Measurements from ENCODE around the gene TMTC1. TPM values are rescaled to one million over a fixed set of nuclear protein-coding genes. Genes with fewer than 3 reads are reported as not detected.

TMTC1 gene
- total RNA-seq, 1 donor from 2014 or later, result 24.8 TPM

- Histone ChIP-seq H3K9me3 (no peaks in the 10 kb centered on the region), H3K36me3 (no peaks in the 10 kb centered on the region), H3K27ac (no peak overlapping the region), H3K27me3 (ENCODE audit: low read depth) (no peaks in the 10 kb centered on the region), H3K4me3 (no peak overlapping the region), H3K4me1 (no peaks in the 10 kb centered on the region)
- no peak for TF ChIP-seq CTCF (IDR thresholded peaks at IDR 0.05)
- DNase-seq, result no peak
- no peak for ATAC-seq
- intact Hi-C loops (cut with DNase I), result no loop called here
Observed at GRCh38 chr12:29622251-29622650, 161.5 kb downstream of the TMTC1 start.

DNA sequence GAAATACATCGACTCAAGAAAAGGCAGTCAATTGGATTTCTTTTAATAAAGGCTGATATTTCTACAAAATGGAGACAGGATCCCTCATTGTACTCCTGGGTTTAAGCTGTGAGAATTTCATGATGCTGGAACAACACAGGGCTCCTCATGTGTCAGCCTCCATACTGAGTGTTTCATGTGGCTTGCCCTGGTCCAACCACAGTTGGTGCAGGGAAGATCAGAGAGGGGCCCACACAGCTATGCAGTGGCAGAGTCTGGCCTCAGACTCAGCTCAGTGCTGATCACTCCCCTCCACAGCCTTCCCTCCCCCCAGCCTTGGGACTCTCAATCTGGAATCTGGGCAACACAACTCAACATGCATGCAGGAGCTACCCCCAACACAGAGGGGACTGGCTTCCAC, 163.7 kb downstream of the TMTC1 start:
- TF ChIP-seq CTCF (IDR thresholded peaks at IDR 0.05), result no peak
- Histone ChIP-seq H3K9me3 (no peaks in the 10 kb centered on the region), H3K36me3 (no peaks in the 10 kb centered on the region), H3K4me3 (no peak overlapping the region), H3K4me1 (no peaks in the 10 kb centered on the region), H3K27me3 (ENCODE audit: low read depth) (no peaks in the 10 kb centered on the region), H3K27ac (no peak overlapping the region)
- DNase-seq (no peak), ATAC-seq (no peak)
- intact Hi-C loops (cut with DNase I), result no loop called here

DNA sequence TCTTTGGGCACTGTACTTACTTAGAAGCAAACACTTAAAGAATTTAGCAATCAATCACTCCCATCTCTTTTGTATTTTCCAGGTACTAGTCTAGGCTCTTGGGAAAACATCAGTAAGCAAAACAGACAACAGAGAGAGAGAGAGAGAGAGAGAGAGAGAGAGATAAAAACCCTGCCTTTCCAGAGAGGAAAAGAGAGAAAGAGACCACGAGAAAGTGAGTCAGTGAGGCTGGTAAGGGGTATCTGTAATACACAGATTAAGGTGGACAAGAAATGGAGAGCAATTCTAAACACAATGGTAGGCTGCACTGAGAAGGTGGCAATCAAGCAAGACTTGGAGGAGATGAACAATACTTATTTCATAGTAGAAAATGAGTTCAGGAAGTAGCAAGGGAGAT, 166.3 kb downstream of the TMTC1 start:
- H3K4me3 ChIP-seq, result no peak overlapping the region
- DNase-seq (no peak), ATAC-seq (no peak)
- no peaks in the 10 kb centered on the region for H3K36me3 ChIP-seq
- no peaks in the 10 kb centered on the region for H3K4me1 ChIP-seq
- TF ChIP-seq CTCF (IDR thresholded peaks at IDR 0.05), result no peak
- no peaks in the 10 kb centered on the region for H3K27me3 ChIP-seq (ENCODE audit: low read depth)
- no peaks in the 10 kb centered on the region for H3K9me3 ChIP-seq
- no peak overlapping the region for H3K27ac ChIP-seq
- intact Hi-C loops (cut with DNase I), result no loop called here

- no peak for ATAC-seq
- no peak overlapping the region for H3K27ac ChIP-seq
- TF ChIP-seq CTCF (IDR thresholded peaks at IDR 0.05), result no peak
- intact Hi-C loops (cut with DNase I), result no loop called here
- no peak overlapping the region for H3K4me3 ChIP-seq
- no peak for DNase-seq
- H3K27me3 ChIP-seq (ENCODE audit: low read depth), result no peaks in the 10 kb centered on the region
- H3K4me1 ChIP-seq, result no peaks in the 10 kb centered on the region
- no peaks in the 10 kb centered on the region for H3K9me3 ChIP-seq
- H3K36me3 ChIP-seq, result no peaks in the 10 kb centered on the region
Observed at GRCh38 chr12:29616664-29617406, 166.9 kb downstream of the TMTC1 start.

GRCh38 chr12:29614694-29615325, 168.9 kb downstream of the TMTC1 start:
- no peaks in the 10 kb centered on the region for H3K9me3 ChIP-seq
- ATAC-seq (no peak), DNase-seq (no peak)
- H3K4me3 ChIP-seq, result no peak overlapping the region
- H3K36me3 ChIP-seq, result no peaks in the 10 kb centered on the region
- TF ChIP-seq CTCF (IDR thresholded peaks at IDR 0.05), result no peak
- intact Hi-C loops (cut with DNase I), result no loop called here
- H3K4me1 ChIP-seq, result no peaks in the 10 kb centered on the region
- H3K27ac ChIP-seq, result no peak overlapping the region
- H3K27me3 ChIP-seq (ENCODE audit: low read depth), result no peaks in the 10 kb centered on the region

All from lower lobe of right lung (tissue), 2 donors.